ENCODE data around the gene ZNF627.
A peak's percentile ranks its signal among the peaks of the same experiment; 100 is the strongest.

The ZNF627 gene

DNA sequence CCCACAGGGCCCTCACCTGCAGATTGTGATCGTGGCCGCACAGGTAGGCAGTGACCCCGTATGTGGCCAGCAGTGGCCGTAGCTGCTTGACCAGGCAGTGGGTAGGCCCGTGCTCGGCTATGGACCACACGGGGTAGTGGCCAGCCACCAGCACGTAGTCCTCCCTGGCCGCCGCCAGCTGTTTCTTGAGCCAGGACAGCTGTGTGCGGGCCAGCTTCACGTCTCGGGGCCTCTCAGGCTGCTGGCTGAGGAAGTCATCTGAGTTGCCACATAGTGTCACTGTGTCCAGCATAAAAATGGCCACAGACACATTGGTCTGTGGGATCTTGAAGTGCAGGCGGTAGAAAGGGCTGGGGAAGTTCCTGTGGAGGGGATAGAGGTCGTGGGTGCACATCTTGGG is 21.1 kb upstream of the ZNF627 start:
- Histone ChIP-seq H3K27ac (ENCODE audit: low read depth in 2 of 2, low read length in 2 of 2) (peak overlapping the region in 1 of 2 donors; percentile 71), H3K27me3 (ENCODE audit: control insufficient read depth in 2 of 2, insufficient read depth in 2 of 2, low read length in 2 of 2) (no peaks in the 10 kb centered on the region), H3K36me3 (ENCODE audit: control insufficient read depth in 2 of 2, insufficient read depth in 2 of 2, low read length in 2 of 2) (peaks cover 0 to 3% of the 10 kb centered on the region in 2 donors), H3K4me1 (ENCODE audit: control insufficient read depth in 2 of 2, insufficient read depth in 2 of 2, low read length in 2 of 2) (peaks cover 9 to 10% of the 10 kb centered on the region in 2 donors), H3K9ac (ENCODE audit: low read depth in 1 of 2, low read length in 2 of 2) (no peak overlapping the region), H3K4me3 (ENCODE audit: low read length in 2 of 2) (no peak overlapping the region), H3K9me3 (ENCODE audit: control insufficient read depth in 2 of 2, low read length in 2 of 2) (no peaks in the 10 kb centered on the region)

DNA sequence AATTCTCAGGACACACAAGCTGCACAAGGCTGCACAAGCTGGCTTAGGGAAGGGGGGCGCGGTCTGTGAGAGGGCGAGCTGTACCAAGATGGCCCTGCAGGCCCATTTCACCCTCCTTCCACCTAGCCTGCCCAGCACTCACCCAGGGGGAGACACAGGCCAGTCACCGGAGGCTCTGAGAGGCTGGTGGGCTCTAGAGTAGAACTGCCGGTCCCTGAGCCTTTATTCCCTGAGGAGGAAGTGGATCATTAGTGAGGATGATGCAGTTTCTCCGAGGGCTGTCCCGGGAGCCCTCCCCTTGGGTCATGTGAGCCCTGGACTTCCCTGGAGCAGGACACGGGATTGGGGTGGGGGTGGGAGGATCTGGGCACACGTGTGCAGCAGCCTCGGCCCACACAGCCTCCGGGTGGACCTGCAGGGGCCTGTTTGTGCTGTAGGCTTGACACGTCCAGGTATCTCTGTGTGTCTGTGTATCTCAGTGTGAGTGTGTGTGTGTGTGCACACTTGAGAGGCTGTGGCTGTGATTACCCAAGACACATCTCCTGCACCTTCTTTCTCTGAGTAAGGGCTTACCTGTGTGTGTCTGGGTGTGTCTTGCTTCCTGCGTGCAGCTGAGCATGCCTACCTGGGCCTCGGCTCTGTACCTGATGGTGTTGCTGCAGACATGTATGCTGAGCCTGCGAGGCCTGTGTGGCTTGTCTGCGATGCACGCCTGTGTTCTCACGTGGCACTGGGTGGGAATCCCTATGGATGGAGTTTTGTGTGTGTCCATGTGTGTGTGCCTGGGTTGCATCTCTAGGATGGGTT is 19.6 kb upstream of the ZNF627 start, which contains the start of gene ACP5:
TSS of gene ACP5 (minus strand) at position 195 of the 807 bp plus-strand sequence. CDS start 328 bp downstream, outside the sequence.
- peak within 1 kb of the TSS; percentile 41 to 48 for H3K9ac ChIP-seq (ENCODE audit: low read depth in 1 of 2, low read length in 2 of 2)
- H3K27me3 ChIP-seq (ENCODE audit: control insufficient read depth in 2 of 2, insufficient read depth in 2 of 2, low read length in 2 of 2) = no peaks in the 10 kb centered on the region
- H3K36me3 ChIP-seq (ENCODE audit: control insufficient read depth in 2 of 2, insufficient read depth in 2 of 2, low read length in 2 of 2) = peaks cover 0 to 3% of the 10 kb centered on the region in 2 donors
- H3K27ac ChIP-seq (ENCODE audit: low read depth in 2 of 2, low read length in 2 of 2) = peak within 1 kb of the TSS; percentile 53 to 71
- peaks cover 9 to 10% of the 10 kb centered on the region in 2 donors for H3K4me1 ChIP-seq (ENCODE audit: control insufficient read depth in 2 of 2, insufficient read depth in 2 of 2, low read length in 2 of 2)
- no peaks in the 10 kb centered on the region for H3K9me3 ChIP-seq (ENCODE audit: control insufficient read depth in 2 of 2, low read length in 2 of 2)
- peak within 1 kb of the TSS; percentile 37 to 73 for H3K4me3 ChIP-seq (ENCODE audit: low read length in 2 of 2)

- Histone ChIP-seq H3K27ac (ENCODE audit: low read depth in 2 of 2, low read length in 2 of 2) (peak overlapping the region; percentile 53 to 71), H3K4me3 (ENCODE audit: low read length in 2 of 2) (peak overlapping the region; percentile 37 to 73), H3K27me3 (ENCODE audit: control insufficient read depth in 2 of 2, insufficient read depth in 2 of 2, low read length in 2 of 2) (no peaks in the 10 kb centered on the region), H3K9me3 (ENCODE audit: control insufficient read depth in 2 of 2, low read length in 2 of 2) (no peaks in the 10 kb centered on the region), H3K9ac (ENCODE audit: low read depth in 1 of 2, low read length in 2 of 2) (peak overlapping the region; percentile 41 to 48), H3K4me1 (ENCODE audit: control insufficient read depth in 2 of 2, insufficient read depth in 2 of 2, low read length in 2 of 2) (peaks cover 9 to 10% of the 10 kb centered on the region in 2 donors), H3K36me3 (ENCODE audit: control insufficient read depth in 2 of 2, insufficient read depth in 2 of 2, low read length in 2 of 2) (peaks cover 0 to 3% of the 10 kb centered on the region in 2 donors)
Measured at GRCh38 chr19:11578258-11579142, 18.8 kb upstream of the ZNF627 start.

DNA sequence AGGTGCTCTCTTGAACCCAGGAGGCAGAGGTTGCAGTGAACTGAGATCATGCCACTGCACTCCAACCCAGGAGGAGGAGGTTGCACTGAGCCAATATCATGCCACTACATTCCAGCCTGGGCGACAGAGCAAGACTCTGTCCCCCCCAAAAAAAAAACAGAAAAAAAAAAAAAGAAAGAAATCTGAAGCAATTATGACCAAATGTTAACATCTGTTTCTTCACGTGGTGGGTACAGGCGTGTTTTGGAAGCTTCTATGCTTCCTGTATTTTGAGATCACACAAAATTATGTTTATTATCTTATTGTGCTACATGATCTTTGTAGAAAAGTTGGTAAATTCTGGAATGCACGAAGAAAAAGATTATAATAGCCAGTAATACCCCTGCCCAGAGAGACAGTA is 17.2 kb upstream of the ZNF627 start:
- Histone ChIP-seq H3K27me3 (ENCODE audit: control insufficient read depth in 2 of 2, insufficient read depth in 2 of 2, low read length in 2 of 2) (no peaks in the 10 kb centered on the region), H3K4me1 (ENCODE audit: control insufficient read depth in 2 of 2, insufficient read depth in 2 of 2, low read length in 2 of 2) (peaks cover 9 to 10% of the 10 kb centered on the region in 2 donors), H3K9me3 (ENCODE audit: control insufficient read depth in 2 of 2, low read length in 2 of 2) (no peaks in the 10 kb centered on the region), H3K36me3 (ENCODE audit: control insufficient read depth in 2 of 2, insufficient read depth in 2 of 2, low read length in 2 of 2) (peaks cover 0 to 1% of the 10 kb centered on the region in 2 donors), H3K27ac (ENCODE audit: low read depth in 2 of 2, low read length in 2 of 2) (no peak overlapping the region), H3K9ac (ENCODE audit: low read depth in 1 of 2, low read length in 2 of 2) (no peak overlapping the region), H3K4me3 (ENCODE audit: low read length in 2 of 2) (no peak overlapping the region)

DNA sequence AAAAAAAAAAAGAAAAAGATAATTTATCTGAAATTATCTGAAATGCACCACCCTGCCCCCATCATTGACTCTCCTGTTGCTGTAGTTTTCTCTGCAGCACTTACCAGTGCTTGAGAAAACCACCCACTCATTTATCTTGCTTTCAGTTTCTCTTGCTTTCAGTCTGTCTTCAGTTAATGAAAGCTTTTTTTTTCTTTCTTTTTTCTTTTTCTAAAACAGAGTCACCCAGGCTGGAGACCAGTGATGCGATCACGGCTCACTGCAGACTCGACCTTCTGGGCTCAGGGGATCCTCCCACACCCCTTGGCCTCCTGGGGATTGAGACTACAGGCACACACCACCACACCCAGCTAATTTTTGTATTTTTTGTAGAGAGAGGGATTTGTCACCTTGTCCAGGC is 15.5 kb upstream of the ZNF627 start:
- Histone ChIP-seq H3K4me1 (ENCODE audit: control insufficient read depth in 2 of 2, insufficient read depth in 2 of 2, low read length in 2 of 2) (peaks cover 9 to 10% of the 10 kb centered on the region in 2 donors), H3K27ac (ENCODE audit: low read depth in 2 of 2, low read length in 2 of 2) (peak overlapping the region; percentile 27 to 70), H3K36me3 (ENCODE audit: control insufficient read depth in 2 of 2, insufficient read depth in 2 of 2, low read length in 2 of 2) (no peaks in the 10 kb centered on the region), H3K4me3 (ENCODE audit: low read length in 2 of 2) (peak overlapping the region in 1 of 2 donors; percentile 37), H3K9ac (ENCODE audit: low read depth in 1 of 2, low read length in 2 of 2) (no peak overlapping the region), H3K9me3 (ENCODE audit: control insufficient read depth in 2 of 2, low read length in 2 of 2) (no peaks in the 10 kb centered on the region), H3K27me3 (ENCODE audit: control insufficient read depth in 2 of 2, insufficient read depth in 2 of 2, low read length in 2 of 2) (no peaks in the 10 kb centered on the region)

- Histone ChIP-seq H3K9me3 (ENCODE audit: control insufficient read depth in 2 of 2, low read length in 2 of 2) (no peaks in the 10 kb centered on the region), H3K4me1 (ENCODE audit: control insufficient read depth in 2 of 2, insufficient read depth in 2 of 2, low read length in 2 of 2) (peaks cover 0 to 3% of the 10 kb centered on the region in 2 donors), H3K9ac (ENCODE audit: low read depth in 1 of 2, low read length in 2 of 2) (no peak overlapping the region), H3K27ac (ENCODE audit: low read depth in 2 of 2, low read length in 2 of 2) (no peak overlapping the region), H3K27me3 (ENCODE audit: control insufficient read depth in 2 of 2, insufficient read depth in 2 of 2, low read length in 2 of 2) (no peaks in the 10 kb centered on the region), H3K36me3 (ENCODE audit: control insufficient read depth in 2 of 2, insufficient read depth in 2 of 2, low read length in 2 of 2) (no peaks in the 10 kb centered on the region), H3K4me3 (ENCODE audit: low read length in 2 of 2) (no peak overlapping the region)
Measured at GRCh38 chr19:11586331-11586730, 11.0 kb upstream of the ZNF627 start.

- Histone ChIP-seq H3K9ac (ENCODE audit: low read depth in 1 of 2, low read length in 2 of 2) (no peak overlapping the region), H3K27me3 (ENCODE audit: control insufficient read depth in 2 of 2, insufficient read depth in 2 of 2, low read length in 2 of 2) (no peaks in the 10 kb centered on the region), H3K9me3 (ENCODE audit: control insufficient read depth in 2 of 2, low read length in 2 of 2) (no peaks in the 10 kb centered on the region), H3K4me3 (ENCODE audit: low read length in 2 of 2) (peak overlapping the region in 1 of 2 donors; percentile 44), H3K27ac (ENCODE audit: low read depth in 2 of 2, low read length in 2 of 2) (no peak overlapping the region), H3K4me1 (ENCODE audit: control insufficient read depth in 2 of 2, insufficient read depth in 2 of 2, low read length in 2 of 2) (peaks cover 0 to 3% of the 10 kb centered on the region in 2 donors), H3K36me3 (ENCODE audit: control insufficient read depth in 2 of 2, insufficient read depth in 2 of 2, low read length in 2 of 2) (no peaks in the 10 kb centered on the region)
Measured at GRCh38 chr19:11587302-11587974, 9.8 kb upstream of the ZNF627 start.

DNA sequence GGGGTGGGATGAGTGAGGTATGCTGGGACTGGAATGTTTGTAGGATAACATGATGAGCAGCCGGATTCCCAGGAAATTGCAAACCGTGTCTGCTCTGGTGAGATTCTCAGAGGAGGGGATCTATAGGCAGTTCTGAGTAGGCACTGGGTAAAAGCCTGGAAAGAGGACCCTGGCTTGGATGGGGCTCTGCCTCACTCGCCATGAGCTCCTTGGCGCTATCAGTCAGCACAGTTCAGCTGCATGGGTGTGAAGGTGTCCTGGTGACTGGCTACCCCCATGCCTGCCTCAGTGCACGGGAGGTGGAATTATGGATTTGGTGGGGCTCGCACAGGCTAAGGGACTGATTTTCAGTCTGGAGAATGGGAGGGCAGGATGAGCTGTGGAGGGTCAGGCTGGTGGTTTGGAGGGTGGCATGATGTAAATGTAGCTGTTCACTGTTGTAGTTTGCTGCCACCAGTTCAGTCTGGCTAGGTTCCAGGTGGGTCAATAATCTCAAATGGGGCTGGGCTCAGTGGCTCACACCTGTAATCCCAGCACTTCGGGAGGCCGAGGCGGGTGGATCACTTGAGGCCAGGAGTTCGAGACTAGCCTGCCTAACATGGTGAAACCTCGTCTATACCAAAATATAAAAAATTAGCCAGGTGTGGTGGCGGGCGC is 9.2 kb upstream of the ZNF627 start:
- no peaks in the 10 kb centered on the region for H3K36me3 ChIP-seq (ENCODE audit: control insufficient read depth in 2 of 2, insufficient read depth in 2 of 2, low read length in 2 of 2)
- no peak overlapping the region for H3K9ac ChIP-seq (ENCODE audit: low read depth in 1 of 2, low read length in 2 of 2)
- no peaks in the 10 kb centered on the region for H3K9me3 ChIP-seq (ENCODE audit: control insufficient read depth in 2 of 2, low read length in 2 of 2)
- peaks cover 0 to 3% of the 10 kb centered on the region in 2 donors for H3K4me1 ChIP-seq (ENCODE audit: control insufficient read depth in 2 of 2, insufficient read depth in 2 of 2, low read length in 2 of 2)
- H3K27ac ChIP-seq (ENCODE audit: low read depth in 2 of 2, low read length in 2 of 2) = no peak overlapping the region
- peak overlapping the region in 1 of 2 donors; percentile 44 for H3K4me3 ChIP-seq (ENCODE audit: low read length in 2 of 2)
- no peaks in the 10 kb centered on the region for H3K27me3 ChIP-seq (ENCODE audit: control insufficient read depth in 2 of 2, insufficient read depth in 2 of 2, low read length in 2 of 2)

DNA sequence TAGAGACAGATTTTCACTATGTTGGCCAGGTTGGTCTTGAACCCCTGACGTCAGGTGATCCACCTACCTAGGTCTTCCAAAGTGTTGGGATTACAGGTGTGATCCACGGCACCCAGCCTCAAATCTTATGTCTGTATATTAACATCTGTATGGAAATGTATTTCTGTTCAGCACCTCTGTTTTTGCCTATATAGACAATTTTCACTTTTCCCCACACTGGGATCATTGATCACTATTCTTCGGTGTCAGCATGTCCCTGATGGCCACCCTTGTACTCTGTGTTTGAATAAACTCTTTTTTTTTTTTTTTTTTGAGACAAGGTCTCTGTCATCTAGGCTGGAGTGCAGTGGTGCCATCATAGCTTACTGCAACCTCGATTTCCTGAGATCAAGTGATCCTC is 3.2 kb upstream of the ZNF627 start:
- no peaks in the 10 kb centered on the region for H3K9me3 ChIP-seq (ENCODE audit: control insufficient read depth in 2 of 2, low read length in 2 of 2)
- no peak overlapping the region for H3K9ac ChIP-seq (ENCODE audit: low read depth in 1 of 2, low read length in 2 of 2)
- H3K4me1 ChIP-seq (ENCODE audit: control insufficient read depth in 2 of 2, insufficient read depth in 2 of 2, low read length in 2 of 2) = peaks cover 0 to 7% of the 10 kb centered on the region in 2 donors
- H3K4me3 ChIP-seq (ENCODE audit: low read length in 2 of 2) = no peak overlapping the region
- H3K36me3 ChIP-seq (ENCODE audit: control insufficient read depth in 2 of 2, insufficient read depth in 2 of 2, low read length in 2 of 2) = no peaks in the 10 kb centered on the region
- no peak overlapping the region for H3K27ac ChIP-seq (ENCODE audit: low read depth in 2 of 2, low read length in 2 of 2)
- no peaks in the 10 kb centered on the region for H3K27me3 ChIP-seq (ENCODE audit: control insufficient read depth in 2 of 2, insufficient read depth in 2 of 2, low read length in 2 of 2)
